Endodermal cell (in vitro differentiated cells): ENCODE data around the gene IFI27L1. TPM values are rescaled to one million over a fixed set of nuclear protein-coding genes. Genes with fewer than 3 reads are reported as not detected.

ENCODE experiments used
- DNase-seq: peaks from one replicate; pipeline ENCODE4 v3.0.0-alpha.2; 2017
- H3K27ac ChIP-seq: 2 replicates; pipeline ENCODE4 v1.5.1; 2013; ENCODE audit warnings: mild to moderate bottlenecking, low read depth, low read length, moderate library complexity
- H3K27me3 ChIP-seq: 2 replicates; pipeline ENCODE4 v1.6.1; 2013; ENCODE audit warnings: mild to moderate bottlenecking, low read length, moderate library complexity; ENCODE audit not compliant: insufficient read depth, control insufficient read depth, poor library complexity, severe bottlenecking
- H3K36me3 ChIP-seq: 2 replicates; pipeline ENCODE4 v1.7.0; 2013; ENCODE audit warnings: mild to moderate bottlenecking, low read length, moderate library complexity; ENCODE audit not compliant: control insufficient read depth, insufficient read depth
- H3K4me1 ChIP-seq: one replicate; pipeline ENCODE4 v1.7.0; 2013; ENCODE audit warnings: low read length; ENCODE audit not compliant: control insufficient read depth, insufficient read depth
- H3K4me3 ChIP-seq: 2 replicates; pipeline ENCODE4 v1.5.1; 2013; ENCODE audit warnings: mild to moderate bottlenecking, low read length, moderate library complexity
- H3K9ac ChIP-seq: 2 replicates; pipeline ENCODE4 v1.6.1; 2013; ENCODE audit warnings: mild to moderate bottlenecking, low read length, moderate library complexity; ENCODE audit not compliant: poor library complexity, severe bottlenecking; ENCODE audit errors: extremely low read depth
- H3K9me3 ChIP-seq: 2 replicates; pipeline ENCODE4 v1.6.1; 2013; ENCODE audit warnings: mild to moderate bottlenecking, low read length, moderate library complexity; ENCODE audit not compliant: control insufficient read depth
- H3K27ac Mint-ChIP-seq: 2 replicates; pipeline ENCODE4 v1.8.0; 2020; ENCODE audit warnings: mixed read lengths
- H3K27me3 Mint-ChIP-seq: 2 replicates; pipeline ENCODE4 v1.8.0; 2021; ENCODE audit warnings: mild to moderate bottlenecking, mixed read lengths; ENCODE audit not compliant: insufficient read depth
- H3K36me3 Mint-ChIP-seq: 2 replicates; pipeline ENCODE4 v1.8.0; 2020; ENCODE audit warnings: low read depth, mixed read lengths
- H3K4me1 Mint-ChIP-seq: 2 replicates; pipeline ENCODE4 v1.8.0; 2020; ENCODE audit warnings: mixed read lengths
- H3K4me3 Mint-ChIP-seq: 2 replicates; pipeline ENCODE4 v1.8.0; 2020; ENCODE audit warnings: mild to moderate bottlenecking, moderate library complexity, mixed read lengths
- H3K9me3 Mint-ChIP-seq: 2 replicates; pipeline ENCODE4 v1.8.0; 2020; ENCODE audit warnings: mild to moderate bottlenecking, mixed read lengths
- WGBS, 2 experiments: methylation state at CpG; one replicate each; pipeline versions ENCODE4 v1.1.5 to v1.1.7; 2013; ENCODE audit warnings: missing lambda C conversion rate in 2 of 2, mixed read lengths in 1 of 2; ENCODE audit not compliant: insufficient coverage in 1 of 2, insufficient read length in 1 of 2; 5-methylcytosine and 5-hydroxymethylcytosine counted together
- total RNA-seq, 2 donors: library from RNA; stranded (reverse); fragmentation: NEBNext Ultra II Directional in 1 of 2; extraction: Animal tissue kit (Norgen Biotek cat#: 25700) in 1 of 2; gene quantifications; 2 replicates in 1 of 2; 3 replicates in 1 of 2; pipeline ENCODE4 v1.2.1, GENCODE V29; 2021
- TF ChIP-seq, protein P1 (sequence below): fragments of 200-600 bp; sonication (generic); conservative IDR thresholded peaks from 2 replicates; pipeline ENCODE4 v1.5.0; 2021; ENCODE audit warnings: antibody characterized with exemption, mild to moderate bottlenecking

Gene IFI27L1
- total RNA-seq, 2 donors from 2014 or later, result 40.0 to 47.2 TPM

- DNase-seq, result peak; percentile 6
- TF ChIP-seq, protein P1, sequence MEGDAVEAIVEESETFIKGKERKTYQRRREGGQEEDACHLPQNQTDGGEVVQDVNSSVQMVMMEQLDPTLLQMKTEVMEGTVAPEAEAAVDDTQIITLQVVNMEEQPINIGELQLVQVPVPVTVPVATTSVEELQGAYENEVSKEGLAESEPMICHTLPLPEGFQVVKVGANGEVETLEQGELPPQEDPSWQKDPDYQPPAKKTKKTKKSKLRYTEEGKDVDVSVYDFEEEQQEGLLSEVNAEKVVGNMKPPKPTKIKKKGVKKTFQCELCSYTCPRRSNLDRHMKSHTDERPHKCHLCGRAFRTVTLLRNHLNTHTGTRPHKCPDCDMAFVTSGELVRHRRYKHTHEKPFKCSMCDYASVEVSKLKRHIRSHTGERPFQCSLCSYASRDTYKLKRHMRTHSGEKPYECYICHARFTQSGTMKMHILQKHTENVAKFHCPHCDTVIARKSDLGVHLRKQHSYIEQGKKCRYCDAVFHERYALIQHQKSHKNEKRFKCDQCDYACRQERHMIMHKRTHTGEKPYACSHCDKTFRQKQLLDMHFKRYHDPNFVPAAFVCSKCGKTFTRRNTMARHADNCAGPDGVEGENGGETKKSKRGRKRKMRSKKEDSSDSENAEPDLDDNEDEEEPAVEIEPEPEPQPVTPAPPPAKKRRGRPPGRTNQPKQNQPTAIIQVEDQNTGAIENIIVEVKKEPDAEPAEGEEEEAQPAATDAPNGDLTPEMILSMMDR, result no peak
- Mint-ChIP-seq H3K27me3 (no peaks in the 10 kb centered on the region), H3K36me3 (peaks cover 11% of the 10 kb centered on the region), H3K27ac (no peak overlapping the region), H3K9me3 (no peaks in the 10 kb centered on the region), H3K4me3 (no peak overlapping the region), H3K4me1 (peaks cover 3% of the 10 kb centered on the region)
- H3K9ac ChIP-seq, result no peak overlapping the region
- WGBS, 2 experiments, result 73 to 100% methylated on average over 2 of the region's 2 CpGs
- no peak overlapping the region for H3K27ac ChIP-seq
- H3K4me3 ChIP-seq, result no peak overlapping the region
- H3K36me3 ChIP-seq, result no peaks in the 10 kb centered on the region
- H3K4me1 ChIP-seq, result no peaks in the 10 kb centered on the region
- no peaks in the 10 kb centered on the region for H3K9me3 ChIP-seq
- no peaks in the 10 kb centered on the region for H3K27me3 ChIP-seq
Observed at GRCh38 chr14:94093418-94093817, 12.3 kb downstream of the IFI27L1 start.

- no peaks in the 10 kb centered on the region for H3K9me3 Mint-ChIP-seq
- no peaks in the 10 kb centered on the region for H3K9me3 ChIP-seq
- H3K36me3 Mint-ChIP-seq, result peaks cover 18% of the 10 kb centered on the region
- 68 to 94% methylated on average over 2 to 4 of the region's 4 CpGs for WGBS, 2 experiments
- no peak overlapping the region for H3K27ac ChIP-seq
- TF ChIP-seq, protein P1, result no peak
- no peaks in the 10 kb centered on the region for H3K27me3 ChIP-seq
- no peak overlapping the region for H3K9ac ChIP-seq
- no peak overlapping the region for H3K4me3 ChIP-seq
- H3K4me3 Mint-ChIP-seq, result no peak overlapping the region
- no peaks in the 10 kb centered on the region for H3K36me3 ChIP-seq
- no peaks in the 10 kb centered on the region for H3K4me1 ChIP-seq
- peaks cover 3% of the 10 kb centered on the region for H3K4me1 Mint-ChIP-seq
- no peak overlapping the region for H3K27ac Mint-ChIP-seq
- H3K27me3 Mint-ChIP-seq, result no peaks in the 10 kb centered on the region
- no peak for DNase-seq
Observed at GRCh38 chr14:94097091-94097490, 16.0 kb downstream of the IFI27L1 start.

GRCh38 chr14:94098326-94098992 lies 17.3 kb downstream of the IFI27L1 start:
- peak; percentile 28 for DNase-seq
- no peaks in the 10 kb centered on the region for H3K27me3 Mint-ChIP-seq
- no peaks in the 10 kb centered on the region for H3K9me3 Mint-ChIP-seq
- TF ChIP-seq, protein P1, result no peak
- peaks cover 7% of the 10 kb centered on the region for H3K4me1 Mint-ChIP-seq
- Histone ChIP-seq H3K4me1 (no peaks in the 10 kb centered on the region), H3K27me3 (no peaks in the 10 kb centered on the region), H3K27ac (no peak overlapping the region), H3K36me3 (no peaks in the 10 kb centered on the region), H3K9me3 (no peaks in the 10 kb centered on the region), H3K9ac (no peak overlapping the region), H3K4me3 (no peak overlapping the region)
- no peak overlapping the region for H3K27ac Mint-ChIP-seq
- peaks cover 18% of the 10 kb centered on the region for H3K36me3 Mint-ChIP-seq
- no peak overlapping the region for H3K4me3 Mint-ChIP-seq
- 91 to 92% methylated on average over 8 to 9 of the region's 10 CpGs for WGBS, 2 experiments
